HepG2 (cell line): ENCODE results near the gene CDH22. TPM values are rescaled to one million over a fixed set of nuclear protein-coding genes. Genes with fewer than 3 reads are reported as not detected.

Experiments
- CHD2 ChIP-seq: IDR thresholded peaks from 2 replicates; pipeline ENCODE4 v1.6.1; 2011; ENCODE audit warnings: low read depth, low read length, improper control_type of control experiment
- CREBL2 ChIP-seq: sonication (generic); formaldehyde crosslinking; IDR thresholded peaks from 2 replicates; pipeline ENCODE4 v1.8.1; 2023; ENCODE audit warnings: missing genetic modification reagents, mild to moderate bottlenecking, borderline replicate concordance
- PPARG ChIP-seq: conservative IDR thresholded peaks from 2 replicates; pipeline ENCODE4 v1.6.1; 2016; ENCODE audit warnings: missing biosample characterization, missing genetic modification reagents
- TCF7 ChIP-seq: sonication (generic); IDR thresholded peaks from 2 replicates; pipeline ENCODE4 v1.6.1; 2016; ENCODE audit warnings: antibody characterized with exemption, low read depth
- ZNF232 ChIP-seq: sonication (generic); formaldehyde crosslinking; IDR thresholded peaks from 2 replicates; pipeline ENCODE4 v1.4.0; 2020; ENCODE audit warnings: missing genetic modification reagents, borderline replicate concordance
- ZNF784 ChIP-seq: sonication (generic); formaldehyde crosslinking; IDR thresholded peaks from 2 replicates; pipeline ENCODE4 v1.5.1; 2020; ENCODE audit warnings: missing genetic modification reagents, mild to moderate bottlenecking, borderline replicate concordance
- ZSCAN20 ChIP-seq: sonication (generic); formaldehyde crosslinking; IDR thresholded peaks from 2 replicates; pipeline ENCODE4 v1.4.0; 2020; ENCODE audit warnings: missing genetic modification reagents, mild to moderate bottlenecking, borderline replicate concordance
- polyA plus RNA-seq, 8 experiments: library from polyadenylated mRNA; depleted of rRNA in 3 of 8; stranded (reverse) in 7 of 8; unstranded in 1 of 8; fragments of >200 nt; fragmentation: Illumina TruSeq in 4 of 8; extraction: Trizol in 4 of 8; gene quantifications; 2 replicates each; pipeline versions ENCODE4 v1.2.1 to v1.2.3, GENCODE V29; 2011 to 2016; ENCODE audit warnings: low read depth in 4 of 8, missing spikeins in 1 of 8, mixed read lengths in 1 of 8; ENCODE audit not compliant: insufficient read depth in 1 of 8
- total RNA-seq, 5 experiments: library from RNA; depleted of rRNA; stranded (reverse); fragments of >200 nt; fragmentation: Illumina TruSeq; extraction: Trizol; gene quantifications; 2 replicates each; pipeline ENCODE4 v1.2.3, GENCODE V29; 2016; ENCODE audit warnings: low read depth in 1 of 5
- TF ChIP-seq, protein P1 (sequence below): sonication (generic); formaldehyde crosslinking; IDR thresholded peaks from 2 replicates; pipeline ENCODE4 v1.5.1; 2020; ENCODE audit warnings: missing genetic modification reagents, mild to moderate bottlenecking, borderline replicate concordance

CDH22 gene
- total and polyA plus RNA-seq, 2 of the 13 experiments (the other 11 are each of a cell fraction or from before 2014, with no cell fraction given) = not detected

DNA sequence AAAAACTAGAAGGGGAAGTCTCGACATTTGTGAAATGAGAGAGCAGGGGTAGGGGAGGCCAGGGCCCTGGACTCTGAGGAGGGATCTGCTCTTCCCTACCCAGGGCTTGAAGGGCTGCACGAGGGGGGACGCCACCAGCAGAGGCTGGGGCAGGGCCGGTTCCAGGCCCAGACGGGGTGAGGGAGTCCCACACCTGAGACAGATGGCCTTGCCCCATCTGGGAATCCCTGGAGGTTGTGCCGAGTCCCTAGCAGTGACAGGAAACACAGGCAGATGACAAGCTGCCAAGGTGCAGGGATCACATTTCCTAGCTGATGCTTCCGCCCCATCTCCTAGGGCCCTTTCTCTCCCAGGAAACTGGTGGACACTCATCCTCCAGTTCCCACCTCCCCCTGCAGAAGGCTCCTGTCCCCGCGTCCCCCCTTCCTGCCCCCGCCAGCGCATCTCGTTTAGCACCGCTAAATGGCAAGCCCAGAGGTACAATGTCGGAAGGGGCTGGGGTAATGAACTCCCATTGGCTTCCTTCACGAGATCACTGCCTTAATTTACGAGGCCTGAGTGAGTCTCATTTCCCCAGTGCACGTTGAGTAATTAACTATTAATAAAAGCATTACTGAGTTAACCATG, 35.2 kb upstream of the CDH22 start (continued):
- TF ChIP-seq CHD2 (0 out of 2 replicates have a peak, but pooled peaks have one; percentile 28), TCF7 (no peak), CREBL2 (CRISPR knock-in tag) (no peak), ZNF784 (CRISPR knock-in tag) (no peak), ZSCAN20 (CRISPR knock-in tag) (0 out of 2 replicates have a peak, but pooled peaks have one; percentile 26), ZNF232 (CRISPR knock-in tag) (0 out of 2 replicates have a peak, but pooled peaks have one; percentile 61), PPARG (CRISPR knock-in tag) (no peak)
- TF ChIP-seq, protein P1, sequence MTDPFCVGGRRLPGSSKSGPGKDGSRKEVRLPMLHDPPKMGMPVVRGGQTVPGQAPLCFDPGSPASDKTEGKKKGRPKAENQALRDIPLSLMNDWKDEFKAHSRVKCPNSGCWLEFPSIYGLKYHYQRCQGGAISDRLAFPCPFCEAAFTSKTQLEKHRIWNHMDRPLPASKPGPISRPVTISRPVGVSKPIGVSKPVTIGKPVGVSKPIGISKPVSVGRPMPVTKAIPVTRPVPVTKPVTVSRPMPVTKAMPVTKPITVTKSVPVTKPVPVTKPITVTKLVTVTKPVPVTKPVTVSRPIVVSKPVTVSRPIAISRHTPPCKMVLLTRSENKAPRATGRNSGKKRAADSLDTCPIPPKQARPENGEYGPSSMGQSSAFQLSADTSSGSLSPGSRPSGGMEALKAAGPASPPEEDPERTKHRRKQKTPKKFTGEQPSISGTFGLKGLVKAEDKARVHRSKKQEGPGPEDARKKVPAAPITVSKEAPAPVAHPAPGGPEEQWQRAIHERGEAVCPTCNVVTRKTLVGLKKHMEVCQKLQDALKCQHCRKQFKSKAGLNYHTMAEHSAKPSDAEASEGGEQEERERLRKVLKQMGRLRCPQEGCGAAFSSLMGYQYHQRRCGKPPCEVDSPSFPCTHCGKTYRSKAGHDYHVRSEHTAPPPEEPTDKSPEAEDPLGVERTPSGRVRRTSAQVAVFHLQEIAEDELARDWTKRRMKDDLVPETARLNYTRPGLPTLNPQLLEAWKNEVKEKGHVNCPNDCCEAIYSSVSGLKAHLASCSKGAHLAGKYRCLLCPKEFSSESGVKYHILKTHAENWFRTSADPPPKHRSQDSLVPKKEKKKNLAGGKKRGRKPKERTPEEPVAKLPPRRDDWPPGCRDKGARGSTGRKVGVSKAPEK (CRISPR knock-in tag) = no peak
